ENCODE data around the gene NCOR1.

The NCOR1 gene

GRCh38 chr17:16036261-16036660, 179.1 kb downstream of the NCOR1 start:
- DNase-seq (ENCODE audit: low read depth in 2 of 2) = no peak
- no peak overlapping the region for H3K4me3 ChIP-seq (replicated peaks in 1 of 2; ENCODE audit: low read depth in 2 of 2, low read length in 2 of 2)
- TF ChIP-seq CTCF (IDR thresholded peaks at IDR 0.05; ENCODE audit: low read depth, low read length) = no peak

- no peak for DNase-seq (ENCODE audit: low read depth in 2 of 2)
- no peak for TF ChIP-seq CTCF (IDR thresholded peaks at IDR 0.05; ENCODE audit: low read depth, low read length)
- no peak overlapping the region for H3K4me3 ChIP-seq (replicated peaks in 1 of 2; ENCODE audit: low read depth in 2 of 2, low read length in 2 of 2)
These were observed 181.5 kb downstream of the NCOR1 start for GRCh38 chr17:16033729-16034349.

- peak; percentile 84 to 96 for DNase-seq (ENCODE audit: low read depth in 2 of 2)
- no peak overlapping the region for H3K4me3 ChIP-seq (replicated peaks in 1 of 2; ENCODE audit: low read depth in 2 of 2, low read length in 2 of 2)
- peak; percentile 3 for TF ChIP-seq CTCF (IDR thresholded peaks at IDR 0.05; ENCODE audit: low read depth, low read length)
These were observed 187.4 kb downstream of the NCOR1 start for GRCh38 chr17:16027708-16028584.

- H3K4me3 ChIP-seq (replicated peaks in 1 of 2; ENCODE audit: low read depth in 2 of 2, low read length in 2 of 2) = no peak overlapping the region
- TF ChIP-seq CTCF (IDR thresholded peaks at IDR 0.05; ENCODE audit: low read depth, low read length) = no peak
These were observed 188.4 kb downstream of the NCOR1 start for GRCh38 chr17:16026895-16027294.

GRCh38 chr17:16025202-16025601, 190.1 kb downstream of the NCOR1 start:
- no peak for DNase-seq (ENCODE audit: low read depth in 2 of 2)
- no peak for TF ChIP-seq CTCF (IDR thresholded peaks at IDR 0.05; ENCODE audit: low read depth, low read length)
- no peak overlapping the region for H3K4me3 ChIP-seq (replicated peaks in 1 of 2; ENCODE audit: low read depth in 2 of 2, low read length in 2 of 2)

More at GRCh38 chr17:16026895-16027294, 188.4 kb downstream of the NCOR1 start:
- no peak for DNase-seq (ENCODE audit: low read depth in 2 of 2)

- DNase-seq (ENCODE audit: low read depth in 2 of 2) = no peak
- TF ChIP-seq CTCF (IDR thresholded peaks at IDR 0.05; ENCODE audit: low read depth, low read length) = no peak
- H3K4me3 ChIP-seq (replicated peaks in 1 of 2; ENCODE audit: low read depth in 2 of 2, low read length in 2 of 2) = no peak overlapping the region
These were observed 191.5 kb downstream of the NCOR1 start for GRCh38 chr17:16023881-16024280.

All from cardiac fibroblast (primary cell).